Stimulated activated CD8-positive, alpha-beta memory T cell treated with anti-CD3 and anti-CD28 coated beads, Interleukin-15, amount 100 ng/mL, for 24 hours (primary cell): ENCODE data around the gene DCST2.

Experiments
- DNase-seq: peaks from one replicate; pipeline ENCODE4 v3.0.0-alpha.2; 2020; ENCODE audit warnings: low read depth

The DCST2 gene

GRCh38 chr1:155026588-155026987, 7.0 kb downstream of the DCST2 start:
- DNase-seq: no peak

DNA sequence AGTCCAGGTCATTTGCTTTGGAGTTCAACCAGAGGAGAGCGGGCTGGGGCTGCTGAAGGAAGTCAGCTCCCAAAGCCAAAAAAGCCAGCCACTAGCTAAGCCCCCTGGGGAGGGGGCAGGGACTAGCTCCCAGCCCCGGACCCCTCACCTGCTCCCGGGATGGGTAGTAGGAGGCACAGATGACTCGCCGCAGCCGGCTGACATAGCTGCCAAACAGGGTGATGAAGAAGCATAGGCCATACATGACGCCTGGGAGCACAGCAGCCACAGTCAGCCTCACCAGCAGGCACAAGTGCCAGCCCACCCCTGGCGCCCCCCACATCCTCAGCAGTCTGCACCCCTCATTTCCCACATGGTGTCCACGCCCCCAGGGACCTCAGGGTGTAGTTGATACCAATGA, 7.4 kb downstream of the DCST2 start:
- no peak for DNase-seq

DNA sequence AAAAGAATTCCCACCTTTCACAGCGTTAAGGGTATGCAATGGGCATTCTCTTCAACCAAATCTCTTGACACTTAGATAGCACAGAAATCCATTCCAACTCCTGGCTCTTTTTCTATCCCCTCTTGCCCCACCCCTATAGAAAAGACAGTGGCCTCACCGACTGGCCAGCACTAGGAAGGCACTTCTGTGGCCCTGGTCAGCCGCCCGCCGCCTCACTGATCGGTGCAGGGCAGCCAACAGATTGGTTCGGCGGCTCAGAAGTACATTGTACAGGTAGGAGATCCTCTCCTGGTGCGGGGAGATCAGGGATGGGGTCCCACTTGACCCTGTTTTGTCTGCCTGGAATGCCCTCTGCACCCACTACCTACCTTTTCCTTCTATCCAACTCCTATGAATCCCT, 9.3 kb downstream of the DCST2 start:
- no peak for DNase-seq

GRCh38 chr1:155023627-155024026, 10.0 kb downstream of the DCST2 start:
- no peak for DNase-seq

- DNase-seq: no peak
Observed at GRCh38 chr1:155022927-155023236, 10.7 kb downstream of the DCST2 start.

DNA sequence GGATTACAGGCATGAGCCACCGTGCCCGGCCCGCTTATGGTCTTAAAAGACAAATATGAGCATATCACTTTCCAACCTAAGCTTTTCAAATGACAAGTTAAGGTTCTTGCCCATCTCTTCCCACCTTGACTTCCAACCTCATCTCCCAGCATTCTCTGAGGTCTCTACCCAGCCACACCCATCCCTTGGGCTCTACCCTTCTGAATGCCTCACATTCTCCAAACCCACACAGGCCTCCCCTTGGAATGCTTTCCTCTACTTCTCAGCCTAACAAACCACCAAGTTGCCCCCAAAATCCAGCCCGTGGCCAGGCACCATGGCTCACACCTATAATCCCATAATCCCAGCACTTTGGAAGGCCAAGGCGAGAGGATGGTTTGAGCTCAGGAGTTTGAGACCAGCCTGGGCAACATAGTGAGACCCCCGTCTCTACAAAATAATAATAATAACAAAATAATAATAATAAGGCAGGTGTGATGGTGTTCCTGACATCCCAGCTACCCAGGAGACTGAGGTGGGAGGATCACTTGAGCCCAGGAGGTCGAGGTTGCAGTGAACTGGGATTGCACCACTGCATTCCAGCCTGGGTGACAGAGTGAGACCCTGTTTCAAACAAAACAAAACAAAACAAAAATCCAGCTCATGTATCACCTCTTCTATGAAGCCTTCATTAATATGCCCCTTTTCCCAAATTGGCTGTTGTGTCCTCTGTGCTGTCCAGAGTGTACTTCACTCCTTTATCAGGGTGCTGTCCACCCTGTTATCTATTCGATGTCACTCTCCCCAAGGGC, 11.2 kb downstream of the DCST2 start:
- DNase-seq: no peak

DNA sequence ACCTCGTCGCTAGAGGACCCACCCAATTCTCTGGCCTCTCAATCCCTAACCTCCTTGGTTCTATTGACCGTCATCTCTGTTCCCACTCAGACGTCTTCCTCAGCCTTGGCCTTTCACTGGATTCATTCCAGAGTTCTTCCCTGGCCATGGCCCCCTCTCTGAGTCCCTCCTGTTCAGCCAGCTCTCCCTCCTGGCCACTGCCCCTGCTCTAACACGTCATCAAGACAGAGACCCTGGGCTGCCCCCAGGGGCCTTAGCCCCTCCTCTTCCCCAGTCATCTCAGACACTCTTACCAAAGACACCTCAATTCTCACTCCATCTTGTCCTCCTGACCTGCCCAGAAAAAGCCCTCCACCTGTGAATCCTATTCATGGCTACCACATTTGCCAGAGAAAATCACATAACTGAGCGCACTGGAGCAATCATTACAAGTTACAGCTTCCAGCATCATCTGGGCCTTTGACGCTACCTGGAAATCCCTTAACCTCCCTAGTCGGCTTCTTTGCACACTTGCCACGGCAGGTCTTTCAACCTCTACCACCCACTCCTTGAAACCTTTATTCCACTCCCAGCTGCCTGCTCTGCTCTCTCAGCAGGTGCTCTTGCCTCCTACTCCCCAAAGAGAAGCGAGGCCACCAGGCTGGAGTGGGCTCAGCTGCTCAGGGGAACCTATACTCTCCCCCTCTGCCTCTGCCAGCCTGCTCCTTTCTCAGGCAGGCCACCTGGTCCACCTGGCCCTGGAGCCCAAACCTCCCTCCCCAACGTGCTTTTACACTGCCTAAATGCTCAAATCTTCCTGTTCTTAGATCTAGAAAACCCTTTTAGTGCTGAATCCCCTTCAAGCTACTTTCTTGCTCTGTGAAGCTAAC, 14.0 kb downstream of the DCST2 start:
- DNase-seq: no peak

DNA sequence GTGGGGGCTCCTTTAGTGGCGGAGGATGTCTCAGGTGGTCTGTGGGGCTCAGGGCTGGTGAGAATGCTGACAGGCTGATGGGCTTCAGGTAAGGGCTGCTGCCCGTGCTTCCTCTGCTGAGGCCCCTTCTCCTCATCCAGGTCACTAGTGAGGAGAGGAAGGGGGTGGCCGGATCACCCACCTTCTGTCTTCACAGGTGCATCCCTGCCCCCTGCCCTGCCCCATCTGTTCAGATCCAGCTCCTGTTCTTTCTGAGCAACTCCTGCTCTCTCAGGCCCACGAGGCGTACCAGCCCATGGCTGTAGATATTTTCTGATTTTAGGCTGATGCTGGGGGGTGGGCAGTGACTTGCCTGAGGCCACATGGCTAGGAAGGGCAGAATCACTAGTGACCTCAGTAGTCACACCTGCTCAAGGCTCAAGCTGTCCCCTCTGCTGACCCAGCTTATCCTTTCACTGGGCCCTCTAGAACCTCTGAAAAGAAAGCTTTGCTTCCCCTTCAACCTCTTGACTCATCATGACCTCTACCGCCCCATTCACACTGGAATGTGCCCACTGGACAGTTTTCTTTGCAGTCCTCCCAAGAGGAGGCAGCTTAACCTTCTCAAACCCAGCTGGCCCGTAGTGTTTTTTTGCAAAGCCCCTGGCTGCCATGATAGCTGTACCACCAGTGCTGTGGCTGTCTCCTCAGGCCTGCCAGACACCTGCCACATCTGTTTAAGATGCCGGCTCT, 14.8 kb downstream of the DCST2 start:
- no peak for DNase-seq

- no peak for DNase-seq
Observed at GRCh38 chr1:155017946-155018316, 15.7 kb downstream of the DCST2 start.

DNA sequence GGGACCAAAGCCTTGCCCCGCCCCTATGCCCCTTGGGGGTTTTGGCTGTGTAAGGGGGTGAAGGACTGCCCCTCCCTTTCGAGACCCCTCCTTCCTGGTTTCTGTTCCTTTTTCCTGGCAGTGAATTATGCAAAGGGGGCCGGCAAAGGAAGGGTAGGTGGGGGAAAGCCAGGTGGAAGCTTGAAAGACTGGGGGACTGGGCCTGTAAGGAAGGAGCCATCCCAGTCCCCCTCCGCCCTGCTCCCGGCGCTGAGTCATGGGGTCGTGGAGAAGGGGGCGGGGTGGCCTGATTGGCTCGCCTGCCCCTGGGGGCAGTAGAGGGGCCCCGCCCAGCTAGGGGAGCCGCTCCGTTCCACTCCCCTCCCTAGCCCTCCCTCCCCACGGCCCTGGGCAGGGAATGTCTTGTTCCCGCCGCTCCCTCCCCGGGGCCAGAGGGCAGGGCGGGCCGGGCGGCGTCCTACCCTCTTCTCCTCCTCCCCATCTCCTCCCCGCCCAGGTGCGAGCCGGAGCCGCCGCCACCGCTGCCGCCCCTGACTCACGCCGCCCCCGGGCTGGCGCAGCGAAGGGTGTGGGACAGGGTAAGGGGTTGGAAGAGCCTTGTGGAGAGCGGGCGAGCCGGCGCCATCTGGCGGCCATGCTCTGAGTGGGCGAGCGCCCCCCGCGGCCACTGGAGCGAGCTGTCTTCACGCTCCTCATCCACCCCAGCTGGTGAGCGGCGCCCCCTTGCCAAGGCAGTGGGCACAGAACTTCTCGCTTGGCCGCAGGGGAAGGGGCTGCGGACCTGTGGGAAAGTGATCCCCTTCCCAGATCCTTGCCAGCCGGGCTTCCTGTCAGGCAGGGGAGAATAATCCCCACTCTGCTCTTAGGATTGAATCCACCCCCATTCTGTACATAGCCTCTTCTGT, 16.3 kb downstream of the DCST2 start:
- DNase-seq: peak; percentile 80

- DNase-seq: no peak
Observed at GRCh38 chr1:155016231-155016831, 17.2 kb downstream of the DCST2 start.

GRCh38 chr1:155015527-155016230, 17.9 kb downstream of the DCST2 start:
- DNase-seq: no peak

GRCh38 chr1:155014709-155015508, 18.7 kb downstream of the DCST2 start:
- no peak for DNase-seq

DNA sequence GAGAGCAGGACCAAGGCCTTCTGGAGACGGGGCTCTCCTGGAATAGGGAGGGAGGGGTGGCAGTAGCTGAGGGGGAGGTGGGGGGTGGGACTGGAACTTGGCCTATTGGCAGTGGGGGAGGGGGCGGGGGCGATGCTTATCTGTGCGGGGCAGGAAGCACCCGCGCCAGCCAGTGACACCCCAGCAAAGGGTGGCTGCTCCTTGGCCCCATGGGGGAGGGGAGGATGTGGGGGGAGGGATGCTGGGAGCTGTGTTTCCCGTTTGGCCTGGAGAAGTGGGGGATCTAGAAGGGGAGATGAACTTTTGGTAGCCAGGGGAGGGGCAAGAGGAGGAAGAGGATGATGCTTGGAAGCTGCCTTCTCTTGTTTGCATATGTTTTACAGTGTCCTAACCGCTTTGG, 19.9 kb downstream of the DCST2 start:
- DNase-seq: no peak

DNA sequence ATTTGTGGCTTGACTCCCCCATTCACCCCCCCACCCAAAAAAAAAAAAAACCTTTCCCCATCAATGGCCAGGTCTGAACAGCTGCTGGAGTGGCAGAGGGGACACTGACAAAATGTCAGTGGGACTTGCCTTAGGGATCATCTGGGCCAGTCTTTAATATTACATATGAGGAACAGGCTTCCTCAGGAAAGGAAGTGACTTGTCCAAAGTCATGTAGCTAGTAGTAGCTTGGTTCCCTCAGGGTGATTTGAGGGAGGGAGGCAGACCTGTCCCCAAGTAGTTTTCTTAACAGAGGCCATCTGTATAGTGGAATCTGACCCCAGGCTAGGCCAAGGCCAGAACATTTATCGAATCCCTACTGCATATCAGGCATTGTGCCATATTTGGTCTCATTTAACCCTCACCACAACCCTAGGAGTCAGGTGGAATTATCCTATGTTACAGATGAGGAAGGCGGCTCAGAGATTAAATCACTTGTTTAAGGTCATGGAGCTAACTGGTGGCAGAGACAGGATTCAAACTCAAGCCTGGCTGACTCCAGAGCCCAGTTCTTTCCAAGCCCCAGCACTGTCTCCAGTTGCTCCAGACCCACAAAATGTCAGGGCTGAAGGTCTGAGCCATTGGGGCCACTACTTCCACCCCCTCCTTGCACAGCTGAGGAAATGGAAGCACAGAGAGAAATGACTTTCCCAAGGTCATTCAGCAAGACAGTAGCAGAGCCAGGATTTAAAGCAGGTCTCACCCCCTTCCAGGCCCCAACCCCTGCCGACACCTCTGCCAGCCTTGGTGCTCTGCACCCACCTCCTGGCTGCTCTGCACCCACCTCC, 20.6 kb downstream of the DCST2 start:
- no peak for DNase-seq

- no peak for DNase-seq
Observed at GRCh38 chr1:155012026-155012546, 21.5 kb downstream of the DCST2 start.

DNA sequence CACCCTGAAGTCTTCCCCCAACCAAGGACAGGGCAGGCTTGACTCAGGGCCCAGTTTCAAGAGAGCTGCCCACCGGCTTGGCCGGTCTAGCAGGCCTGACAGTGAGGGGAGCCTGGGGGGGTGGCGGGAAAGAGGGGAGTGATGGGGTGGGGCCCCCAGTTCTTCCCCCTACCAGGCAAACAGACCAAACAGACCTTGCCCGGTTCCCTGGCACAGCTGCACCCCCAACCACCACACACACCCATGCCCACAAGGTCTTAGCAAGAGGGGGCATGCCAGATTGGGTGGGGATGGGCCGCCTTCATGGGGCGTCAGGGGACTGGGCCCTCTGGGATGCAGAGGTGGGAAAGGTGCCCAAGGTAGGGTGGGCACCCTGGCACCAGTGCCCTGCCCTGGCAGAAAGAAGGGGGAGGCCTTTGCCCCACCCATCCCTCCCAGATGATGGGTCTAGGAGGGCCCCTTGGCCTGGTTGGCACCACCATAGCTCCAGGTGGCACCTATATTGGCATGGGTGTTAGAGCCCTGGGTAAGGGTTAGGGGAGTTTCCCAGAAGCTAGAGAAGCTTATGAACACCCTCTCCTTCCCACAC, 22.1 kb downstream of the DCST2 start:
- DNase-seq: no peak

DNA sequence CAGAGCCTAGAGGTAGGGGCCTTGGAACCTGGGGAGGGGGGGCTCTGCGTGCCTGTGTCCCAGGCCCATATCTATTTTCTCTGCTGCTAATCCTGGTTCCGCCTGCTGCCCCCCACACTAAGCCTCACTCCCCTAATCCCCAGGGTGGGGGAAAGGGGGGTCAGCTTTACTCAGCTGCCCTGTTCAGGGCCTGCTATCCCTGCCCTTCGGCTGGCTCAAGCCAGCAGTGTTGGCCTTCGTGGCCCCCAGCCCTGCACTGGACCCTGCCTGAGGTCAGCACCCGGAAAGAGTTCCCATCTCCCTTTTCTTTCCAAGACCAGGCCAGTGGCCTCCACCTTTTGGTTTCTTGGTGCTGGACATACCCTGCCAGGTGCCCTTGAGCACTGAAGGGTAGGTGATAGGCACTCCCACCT, 22.6 kb downstream of the DCST2 start:
- no peak for DNase-seq
